Natural killer cell (primary cell): ENCODE results near the gene DENND2A. TPM values are rescaled to one million over a fixed set of nuclear protein-coding genes. Genes with fewer than 3 reads are reported as not detected.

Experiments used
- ATAC-seq, 3 donors: fragments of 150-1000 bp in 2 of 3; fragments of 200-7000 bp in 1 of 3; cut with Tn5 transposase; 1 replicate in 1 of 3; 2 replicates in 2 of 3; pipeline ENCODE4 v1.10.0; 2021; ENCODE audit warnings: mild to moderate bottlenecking in 2 of 3, moderate library complexity in 2 of 3
- DNase-seq, 2 donors: peaks; one replicate each; pipeline versions ENCODE4 v3.0.0 to v3.0.0-alpha.2; 2013 to 2021; ENCODE audit warnings: mixed read lengths in 1 of 2
- H3K27ac ChIP-seq: one replicate; pipeline ENCODE4 v1.5.1; 2013; ENCODE audit warnings: mild to moderate bottlenecking, low read length
- H3K27me3 ChIP-seq: one replicate; pipeline ENCODE4 v1.6.1; 2013; ENCODE audit warnings: low read length; ENCODE audit not compliant: control insufficient read depth, insufficient read depth
- H3K36me3 ChIP-seq: one replicate; pipeline ENCODE4 v1.6.1; 2013; ENCODE audit warnings: low read length; ENCODE audit not compliant: control insufficient read depth, insufficient read depth
- H3K4me1 ChIP-seq: one replicate; pipeline ENCODE4 v1.6.1; 2013; ENCODE audit warnings: low read length; ENCODE audit not compliant: control insufficient read depth, insufficient read depth
- H3K4me3 ChIP-seq: one replicate; pipeline ENCODE4 v1.5.1; 2013; ENCODE audit warnings: low read length
- H3K9me3 ChIP-seq: one replicate; pipeline ENCODE4 v1.6.1; 2013; ENCODE audit warnings: low read length; ENCODE audit not compliant: control insufficient read depth, insufficient read depth
- H3K27ac Mint-ChIP-seq, 2 donors: one replicate each; pipeline ENCODE4 v1.8.0; 2022; ENCODE audit warnings: mild to moderate bottlenecking in 2 of 2, mixed read lengths in 2 of 2, moderate library complexity in 1 of 2
- H3K27me3 Mint-ChIP-seq, 2 donors: one replicate each; pipeline ENCODE4 v1.8.0; 2022; ENCODE audit warnings: low read depth in 2 of 2, mixed read lengths in 2 of 2
- H3K36me3 Mint-ChIP-seq: one replicate; pipeline ENCODE4 v1.8.0; 2022; ENCODE audit warnings: mixed read lengths
- H3K4me1 Mint-ChIP-seq, 2 donors: one replicate each; pipeline ENCODE4 v1.8.0; 2022; ENCODE audit warnings: mixed read lengths in 2 of 2
- H3K4me3 Mint-ChIP-seq: one replicate; pipeline ENCODE4 v1.8.0; 2022; ENCODE audit warnings: mild to moderate bottlenecking, moderate library complexity, mixed read lengths
- H3K9me3 Mint-ChIP-seq, 2 donors: one replicate each; pipeline ENCODE4 v1.8.0; 2022; ENCODE audit warnings: mixed read lengths in 2 of 2
- CTCF ChIP-seq: fragments of 200-600 bp; IDR thresholded peaks from one replicate; pipeline ENCODE4 v1.8.0; 2022; ENCODE audit warnings: antibody characterized with exemption
- WGBS: methylation state at CpG from one replicate; pipeline ENCODE4 v1.1.7; 2013; ENCODE audit warnings: missing lambda C conversion rate; ENCODE audit not compliant: insufficient coverage; 5-methylcytosine and 5-hydroxymethylcytosine counted together
- intact Hi-C: fragments of 100-400 bp; cut with micrococcal nuclease; formaldehyde crosslinking; loops from one replicate; pipeline ENCODE4 v1.14.2; 2022
- total RNA-seq, 4 donors: library from RNA; stranded (reverse); fragments of 120-200 nt in 1 of 4; gene quantifications; one replicate each; pipeline versions ENCODE4 v1.2.3 to v1.2.4, GENCODE V29; 2013 to 2022

Gene DENND2A
- total RNA-seq, 3 donors from 2014 or later (not counting 1 experiment from before 2014, with no cell fraction given), result 0.12 TPM; not detected in 2

GRCh38 chr7:140643416-140643815, 2.8 kb upstream of the DENND2A start:
- H3K36me3 Mint-ChIP-seq, result no peaks in the 10 kb centered on the region
- no peak for ATAC-seq
- no peak overlapping the region for H3K27ac Mint-ChIP-seq
- H3K4me3 Mint-ChIP-seq, result no peak overlapping the region
- Histone ChIP-seq H3K27me3 (peaks cover 32% of the 10 kb centered on the region), H3K4me3 (no peak overlapping the region), H3K36me3 (no peaks in the 10 kb centered on the region), H3K9me3 (no peaks in the 10 kb centered on the region), H3K27ac (no peak overlapping the region), H3K4me1 (peaks cover 25% of the 10 kb centered on the region)
- H3K4me1 Mint-ChIP-seq, result peaks cover 20 to 24% of the 10 kb centered on the region in 2 donors
- DNase-seq, result no peak
- peaks cover 34 to 46% of the 10 kb centered on the region in 2 donors for H3K27me3 Mint-ChIP-seq
- intact Hi-C loops, result no loop called here
- TF ChIP-seq CTCF, result no peak
- WGBS, result 88% methylated on average over 4 of the region's 5 CpGs
- H3K9me3 Mint-ChIP-seq, result no peaks in the 10 kb centered on the region

- Mint-ChIP-seq H3K4me3 (peak overlapping the region; percentile 72), H3K4me1 (peaks cover 13 to 18% of the 10 kb centered on the region in 2 donors), H3K36me3 (no peaks in the 10 kb centered on the region), H3K27ac (no peak overlapping the region), H3K9me3 (no peaks in the 10 kb centered on the region), H3K27me3 (peaks cover 51 to 60% of the 10 kb centered on the region in 2 donors)
- ATAC-seq, result no peak
- Histone ChIP-seq H3K9me3 (no peaks in the 10 kb centered on the region), H3K4me1 (peaks cover 20% of the 10 kb centered on the region), H3K27me3 (peaks cover 42% of the 10 kb centered on the region), H3K4me3 (no peak overlapping the region), H3K36me3 (no peaks in the 10 kb centered on the region), H3K27ac (no peak overlapping the region)
- 54% methylated on average over 15 of the region's 15 CpGs for WGBS
- no peak for DNase-seq
- intact Hi-C loops, result no loop called here
- TF ChIP-seq CTCF, result no peak
Measured at GRCh38 chr7:140641524-140642195, 1.0 kb upstream of the DENND2A start.

DNA sequence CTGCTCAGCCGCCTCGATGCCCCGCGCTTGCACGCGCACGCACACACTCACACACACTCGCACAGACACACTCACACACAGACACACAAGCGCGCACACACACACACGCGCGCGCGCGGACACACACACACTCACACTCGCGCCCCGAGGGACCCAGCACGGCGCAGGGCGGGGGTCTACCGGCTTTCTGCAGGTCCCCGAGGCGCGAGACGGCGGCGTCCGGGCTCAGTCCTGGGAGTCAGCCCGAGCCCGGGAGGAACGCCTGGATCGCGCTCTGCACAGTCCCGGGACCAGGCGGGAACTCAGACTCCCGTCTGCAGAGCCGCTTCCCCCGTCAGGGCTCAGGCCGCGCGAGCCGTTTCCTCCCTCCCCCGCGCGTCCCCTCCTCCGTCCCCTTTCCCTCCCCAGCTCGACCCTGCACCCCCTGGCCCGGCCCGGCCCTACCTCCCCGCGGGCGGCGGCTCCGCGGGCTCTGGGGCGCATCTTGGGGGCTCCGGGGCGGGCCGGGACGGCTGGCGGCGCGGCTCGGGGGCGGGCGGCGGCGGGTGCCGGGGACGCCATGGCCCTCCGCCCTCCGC, 464 bp downstream of the DENND2A start:
- H3K4me3 ChIP-seq, result peak overlapping the region; percentile 10
- Mint-ChIP-seq H3K27ac (no peak overlapping the region), H3K27me3 (peaks cover 51 to 60% of the 10 kb centered on the region in 2 donors), H3K4me1 (peaks cover 11 to 15% of the 10 kb centered on the region in 2 donors), H3K4me3 (peak overlapping the region; percentile 87), H3K9me3 (no peaks in the 10 kb centered on the region), H3K36me3 (no peaks in the 10 kb centered on the region)
- no peaks in the 10 kb centered on the region for H3K36me3 ChIP-seq
- H3K27me3 ChIP-seq, result peaks cover 42% of the 10 kb centered on the region
- TF ChIP-seq CTCF, result no peak
- intact Hi-C loops, result no loop called here
- H3K9me3 ChIP-seq, result no peaks in the 10 kb centered on the region
- H3K27ac ChIP-seq, result no peak overlapping the region
- ATAC-seq (peak in 2 of 3 donors; percentile 24 to 49), DNase-seq (no peak)
- WGBS, result 1% methylated on average over 74 of the region's 74 CpGs
- H3K4me1 ChIP-seq, result peaks cover 17% of the 10 kb centered on the region
